Measurements from ENCODE around the gene LAP3.

Gene LAP3

DNA sequence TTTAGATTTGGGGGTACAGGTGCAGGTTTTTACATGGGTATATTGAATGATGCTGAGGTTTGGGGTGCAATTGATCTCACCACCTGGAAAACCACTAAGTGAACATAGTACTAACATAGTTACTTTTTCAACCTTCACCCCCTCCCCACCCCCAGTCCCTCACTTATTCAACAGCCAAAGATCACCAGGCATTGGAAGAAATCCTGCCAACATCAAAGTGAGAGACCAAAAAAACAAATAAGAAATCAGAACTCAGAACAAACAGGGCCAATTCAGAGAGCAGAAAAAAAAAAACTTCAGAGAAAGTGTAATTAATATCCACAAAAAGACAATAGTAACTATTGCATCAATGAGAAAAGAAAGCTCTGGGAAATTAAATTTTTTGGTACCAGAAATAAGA lies 20.5 kb upstream of the LAP3 start:
- TF ChIP-seq GATA3 (IDR thresholded peaks at IDR 0.05; ENCODE audit: low read depth, low read length), result no peak
- TF ChIP-seq GATA2 (IDR thresholded peaks at IDR 0.05; ENCODE audit: low read depth, low read length), result no peak

DNA sequence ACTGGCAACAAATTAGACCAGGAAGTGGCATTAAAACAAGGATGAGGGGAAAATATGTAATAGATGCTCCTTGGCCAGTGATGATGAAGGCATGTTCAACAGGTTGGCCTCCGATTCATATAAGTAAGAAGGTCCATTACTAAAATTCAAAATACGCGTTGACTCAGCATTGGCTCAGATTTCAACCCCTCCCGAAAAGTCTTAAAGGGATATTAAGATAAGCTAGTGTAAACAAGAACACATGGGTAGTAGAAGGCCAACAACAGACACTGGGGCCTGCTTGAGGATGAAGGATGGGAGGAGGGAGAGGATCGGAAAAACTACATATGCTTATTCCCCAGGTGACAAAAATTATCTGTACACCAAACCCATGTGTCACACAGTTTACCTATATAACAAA lies 19.1 kb upstream of the LAP3 start:
- no peak for TF ChIP-seq GATA3 (IDR thresholded peaks at IDR 0.05; ENCODE audit: low read depth, low read length)
- no peak for TF ChIP-seq GATA2 (IDR thresholded peaks at IDR 0.05; ENCODE audit: low read depth, low read length)

DNA sequence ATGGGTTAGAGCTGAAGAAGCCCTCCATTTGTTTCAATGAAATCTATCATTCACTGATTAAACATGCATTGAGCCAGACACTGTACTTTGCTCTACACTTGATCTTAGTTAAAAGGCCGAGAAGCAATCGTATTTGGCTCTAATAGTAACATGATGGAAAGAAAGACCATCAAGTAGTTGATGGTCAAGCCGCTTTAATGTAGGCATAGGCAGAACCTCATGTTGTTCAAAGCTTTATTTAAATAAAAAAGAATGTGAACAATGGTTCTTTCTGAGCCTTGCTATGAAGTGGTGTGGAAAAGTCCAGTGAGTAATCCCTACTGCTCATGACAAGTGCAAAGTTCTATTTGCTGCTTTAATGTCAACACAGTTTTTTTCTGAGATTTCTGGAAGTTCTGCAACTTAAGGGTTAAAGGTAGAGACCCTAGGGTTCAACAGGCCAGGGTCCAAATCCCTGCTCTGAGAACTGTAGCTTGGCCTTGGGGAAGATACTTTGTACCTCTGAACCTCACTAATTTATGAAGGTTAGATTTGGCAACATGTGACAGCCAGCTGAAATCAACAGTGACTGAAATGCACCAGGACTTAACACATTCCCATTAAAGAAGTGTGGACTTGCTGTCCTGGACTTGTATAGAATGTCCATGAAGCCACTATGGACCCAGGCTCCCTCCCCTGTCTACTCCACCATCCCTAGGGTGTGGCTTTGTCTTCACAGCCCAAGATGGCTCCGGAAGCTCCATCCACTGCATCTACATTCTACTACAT lies 17.9 kb upstream of the LAP3 start:
- TF ChIP-seq GATA2 (IDR thresholded peaks at IDR 0.05; ENCODE audit: low read depth, low read length), result no peak
- no peak for TF ChIP-seq GATA3 (IDR thresholded peaks at IDR 0.05; ENCODE audit: low read depth, low read length)

DNA sequence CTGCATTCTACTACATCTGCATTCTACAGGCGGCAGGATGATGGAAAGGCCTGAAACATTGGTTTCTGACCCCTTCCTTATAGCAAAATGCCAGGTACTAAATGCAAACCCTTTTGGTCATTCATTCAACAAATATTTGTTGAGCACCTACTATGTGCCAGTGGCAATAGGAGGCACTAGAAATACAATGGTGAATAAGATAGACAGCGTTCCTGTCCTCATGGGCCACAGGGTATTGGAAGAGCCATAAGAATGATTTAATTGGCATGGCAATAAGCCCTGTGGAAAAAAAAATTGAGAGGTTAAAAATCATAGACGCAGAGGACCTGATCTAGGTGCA lies 17.3 kb upstream of the LAP3 start:
- no peak for TF ChIP-seq GATA3 (IDR thresholded peaks at IDR 0.05; ENCODE audit: low read depth, low read length)
- TF ChIP-seq GATA2 (IDR thresholded peaks at IDR 0.05; ENCODE audit: low read depth, low read length), result no peak

DNA sequence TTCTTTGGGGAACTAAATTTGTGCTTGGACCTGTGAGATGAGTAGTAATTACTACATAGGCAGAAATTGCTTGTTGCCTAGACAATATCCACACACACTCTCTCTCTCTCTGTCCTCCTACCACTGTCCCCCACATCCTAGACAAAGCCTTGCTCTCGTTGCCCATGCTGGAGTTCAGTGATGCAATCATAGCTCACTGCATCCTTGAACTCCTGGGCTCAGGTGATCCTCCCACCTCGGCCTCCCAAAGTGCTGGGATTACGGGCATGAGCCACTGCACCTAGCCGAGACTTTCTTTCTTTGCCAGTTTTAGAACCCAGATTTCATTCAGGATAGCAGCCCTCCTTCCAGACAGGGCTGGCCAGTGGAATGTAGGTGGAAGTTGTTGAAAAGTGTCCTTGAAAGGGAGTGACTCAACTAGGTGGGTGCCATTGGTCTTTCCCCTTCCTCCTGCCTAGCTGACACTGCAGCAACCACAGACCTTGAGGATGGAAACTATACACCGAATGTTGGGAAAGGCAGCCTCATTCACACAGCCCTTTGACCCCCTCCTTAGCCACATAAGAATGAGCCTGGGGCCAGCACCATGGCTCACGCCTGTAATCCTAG lies 16.8 kb upstream of the LAP3 start:
- no peak for TF ChIP-seq GATA3 (IDR thresholded peaks at IDR 0.05; ENCODE audit: low read depth, low read length)
- no peak for TF ChIP-seq GATA2 (IDR thresholded peaks at IDR 0.05; ENCODE audit: low read depth, low read length)

DNA sequence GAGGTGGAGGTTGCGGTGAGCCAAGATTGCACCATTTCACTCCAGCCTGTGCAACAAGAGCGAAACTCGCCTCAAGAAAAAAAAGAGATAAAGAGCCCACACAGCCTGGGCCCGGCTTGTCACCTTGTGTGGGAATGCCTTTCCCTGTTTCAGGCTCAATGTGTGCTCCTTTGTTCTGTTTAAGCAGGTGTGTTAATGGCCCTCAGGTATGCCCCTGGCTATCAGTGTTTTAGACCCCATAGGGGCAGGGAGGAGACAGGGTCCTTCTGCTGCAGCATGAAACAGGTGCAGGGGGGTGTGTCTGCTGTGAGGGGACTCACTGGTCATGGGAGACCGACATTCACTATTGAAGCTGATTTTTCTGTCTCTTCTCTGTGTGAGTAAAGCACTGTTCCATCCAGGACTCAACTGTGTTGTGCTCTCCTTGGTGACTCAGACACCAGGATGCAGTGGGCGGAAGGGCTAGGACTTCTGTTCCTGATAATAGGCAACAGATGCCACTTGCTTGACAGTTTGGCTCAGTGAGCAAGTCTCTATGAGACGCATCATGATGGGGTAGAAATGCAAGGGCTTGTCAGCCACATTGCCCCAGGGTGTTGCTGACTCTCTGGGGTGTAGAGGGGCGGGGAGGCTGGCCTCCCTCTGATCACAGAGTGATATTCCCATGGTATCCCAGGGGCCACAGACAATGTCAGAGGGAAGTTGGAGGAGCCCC lies 15.6 kb upstream of the LAP3 start:
- TF ChIP-seq GATA3 (IDR thresholded peaks at IDR 0.05; ENCODE audit: low read depth, low read length), result no peak
- no peak for TF ChIP-seq GATA2 (IDR thresholded peaks at IDR 0.05; ENCODE audit: low read depth, low read length)

DNA sequence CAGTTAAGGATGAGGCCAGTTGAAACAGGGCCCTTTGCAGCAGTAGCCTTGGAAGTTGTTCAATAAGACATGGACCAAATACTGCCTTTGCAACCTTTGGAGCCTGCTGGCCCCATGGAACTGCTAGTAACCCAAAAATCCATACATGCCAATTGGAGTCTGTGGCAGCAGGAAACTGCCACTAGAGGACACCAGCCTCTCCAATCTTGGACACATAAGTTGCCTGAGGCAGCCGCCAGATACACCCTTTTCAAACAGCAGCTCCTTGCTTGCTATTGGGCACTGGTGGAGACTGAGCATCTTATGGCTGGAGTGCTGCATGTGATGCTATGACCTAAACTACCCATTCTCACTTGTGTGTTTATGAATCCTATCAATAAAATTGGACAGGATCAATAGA lies 14.8 kb upstream of the LAP3 start:
- no peak for TF ChIP-seq GATA3 (IDR thresholded peaks at IDR 0.05; ENCODE audit: low read depth, low read length)
- TF ChIP-seq GATA2 (IDR thresholded peaks at IDR 0.05; ENCODE audit: low read depth, low read length), result no peak

DNA sequence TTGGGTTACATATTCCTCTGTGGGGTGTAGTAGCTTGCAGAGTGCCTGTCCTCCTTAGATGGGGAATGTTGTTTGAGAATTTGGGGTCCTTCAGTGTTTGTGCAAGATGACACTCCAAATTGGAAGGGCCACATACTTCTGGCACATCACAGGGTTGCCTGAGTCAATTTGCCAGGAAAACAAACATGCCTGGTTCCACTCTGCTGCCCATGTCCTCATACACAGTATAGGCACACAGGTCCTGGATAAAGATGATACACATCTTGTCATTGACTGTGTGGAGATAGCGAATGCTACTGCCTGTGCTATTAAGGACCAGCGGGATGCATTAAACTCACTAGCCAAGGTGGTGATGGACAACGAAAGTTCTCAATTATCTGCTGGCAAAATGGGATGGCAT lies 11.2 kb upstream of the LAP3 start:
- TF ChIP-seq GATA3 (IDR thresholded peaks at IDR 0.05; ENCODE audit: low read depth, low read length) (no peak), GATA2 (IDR thresholded peaks at IDR 0.05; ENCODE audit: low read depth, low read length) (no peak)

DNA sequence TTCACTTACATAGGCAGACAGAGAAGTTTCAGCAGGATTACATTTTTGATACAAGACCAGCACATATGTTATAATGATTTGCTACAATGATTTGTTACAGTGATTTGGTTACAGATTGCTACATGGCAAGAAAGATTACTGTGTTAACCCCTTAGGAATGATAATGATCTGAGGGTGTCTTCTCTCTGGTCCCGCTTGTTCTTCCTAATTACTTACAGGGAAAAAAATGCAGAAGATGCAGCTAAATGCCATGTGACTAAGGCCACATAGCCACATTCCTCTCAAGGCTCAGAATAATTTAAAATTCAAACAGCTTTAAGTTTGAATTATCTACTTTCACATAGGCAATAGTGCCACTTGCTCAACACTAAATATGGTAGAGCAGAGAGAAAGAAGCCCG lies 9.7 kb upstream of the LAP3 start:
- no peak for TF ChIP-seq GATA3 (IDR thresholded peaks at IDR 0.05; ENCODE audit: low read depth, low read length)
- TF ChIP-seq GATA2 (IDR thresholded peaks at IDR 0.05; ENCODE audit: low read depth, low read length), result no peak

DNA sequence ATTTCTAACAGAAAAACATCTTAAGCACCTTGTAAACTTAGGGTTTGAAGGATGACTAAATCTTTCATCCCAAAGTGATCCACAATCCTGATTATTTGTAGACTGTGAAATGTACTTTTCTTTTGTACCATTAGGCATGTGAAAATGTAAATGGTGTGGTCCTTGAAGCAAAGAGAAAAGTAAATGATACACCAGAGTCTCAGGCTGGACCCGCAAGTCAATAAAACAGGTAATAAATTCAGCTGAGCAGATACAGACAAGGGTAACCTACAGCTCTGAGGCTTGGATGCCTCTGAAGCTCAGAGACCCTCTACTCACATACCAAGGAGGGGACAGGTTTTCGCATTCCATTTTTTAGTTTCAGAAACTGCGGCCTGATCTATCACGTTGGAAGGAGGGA lies 2.8 kb upstream of the LAP3 start:
- TF ChIP-seq GATA2 (IDR thresholded peaks at IDR 0.05; ENCODE audit: low read depth, low read length), result no peak
- TF ChIP-seq GATA3 (IDR thresholded peaks at IDR 0.05; ENCODE audit: low read depth, low read length), result no peak

DNA sequence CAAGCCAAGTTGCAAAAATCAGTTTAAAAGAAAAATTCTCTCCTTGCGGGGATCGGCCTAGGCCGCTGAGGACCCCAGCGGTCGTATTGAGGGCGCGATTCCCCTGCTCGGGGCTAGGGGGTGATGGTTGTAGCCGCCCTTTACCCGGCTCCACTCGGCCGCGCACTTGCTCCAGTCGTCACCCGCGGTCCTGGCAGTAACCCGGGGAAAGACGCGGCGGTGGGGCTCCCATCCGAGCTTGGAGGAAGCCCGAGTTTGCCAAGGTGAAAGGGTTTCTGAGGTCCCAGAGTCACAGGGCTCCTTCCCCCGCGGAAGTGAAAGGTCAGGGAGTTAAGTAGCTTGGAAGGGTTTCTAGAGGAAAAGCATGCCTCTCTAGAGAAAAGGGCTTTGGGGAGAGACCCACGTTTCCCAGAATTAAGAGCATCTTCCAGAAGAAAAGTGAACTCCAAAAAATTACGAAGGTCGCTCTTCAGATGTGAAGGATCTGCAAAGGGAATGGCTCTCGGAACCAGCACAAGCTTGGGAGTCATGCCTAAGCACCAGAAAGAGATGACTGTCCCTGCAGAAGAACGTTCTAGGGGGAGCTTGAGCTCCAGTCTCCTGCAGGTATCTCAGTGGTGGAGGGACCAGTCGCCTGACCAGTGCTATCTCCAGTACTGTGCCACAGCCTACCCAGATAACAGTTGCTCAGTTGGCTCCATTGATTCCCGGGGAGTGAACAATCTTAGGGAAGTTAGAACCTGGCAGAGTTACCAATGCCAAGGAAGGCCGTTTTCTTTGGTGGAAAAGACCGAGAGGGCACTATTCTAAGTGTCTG lies 875 bp downstream of the LAP3 start:
- no peak for TF ChIP-seq GATA3 (IDR thresholded peaks at IDR 0.05; ENCODE audit: low read depth, low read length)
- no peak for TF ChIP-seq GATA2 (IDR thresholded peaks at IDR 0.05; ENCODE audit: low read depth, low read length)

DNA sequence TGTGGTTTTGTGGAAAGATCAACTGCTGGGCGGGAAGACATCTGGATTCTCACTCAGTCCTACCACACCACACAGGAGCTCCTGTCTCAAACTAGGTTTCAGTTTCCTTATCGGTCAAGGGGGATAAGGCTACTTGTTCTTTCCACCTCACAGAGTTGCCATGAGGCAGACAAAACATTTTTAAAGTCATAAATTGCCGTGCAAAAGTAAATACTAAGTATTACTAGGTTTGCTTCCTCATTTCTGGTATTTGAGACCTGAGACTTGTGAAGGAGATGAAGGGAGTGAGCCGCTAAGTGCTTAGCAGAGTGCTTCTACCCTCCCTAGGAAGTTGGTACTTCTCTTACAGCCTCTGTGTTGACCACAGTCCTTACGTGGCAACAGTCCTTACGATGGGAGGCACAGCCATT lies 1.5 kb downstream of the LAP3 start:
- TF ChIP-seq GATA2 (IDR thresholded peaks at IDR 0.05; ENCODE audit: low read depth, low read length) (no peak), GATA3 (IDR thresholded peaks at IDR 0.05; ENCODE audit: low read depth, low read length) (no peak)

DNA sequence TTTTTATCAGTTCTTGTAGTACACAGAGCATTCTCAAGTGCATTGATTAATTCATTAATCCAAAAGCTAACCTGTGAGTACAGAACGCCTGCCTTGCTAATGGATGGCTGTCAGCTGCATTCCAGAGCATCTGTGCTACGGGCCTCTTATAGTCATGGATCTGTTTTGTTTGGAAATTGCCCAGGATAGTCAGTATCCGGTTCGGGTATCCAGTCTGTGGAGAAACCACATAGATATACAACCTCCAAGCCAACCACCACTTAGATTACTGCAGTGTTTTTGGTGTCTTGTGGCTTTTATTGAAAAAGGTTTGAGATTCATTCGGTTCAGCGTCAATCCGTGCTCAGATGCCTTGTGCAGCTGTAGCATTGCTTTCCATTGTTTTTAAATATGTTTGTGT lies 4.0 kb downstream of the LAP3 start:
- TF ChIP-seq GATA3 (IDR thresholded peaks at IDR 0.05; ENCODE audit: low read depth, low read length), result no peak
- TF ChIP-seq GATA2 (IDR thresholded peaks at IDR 0.05; ENCODE audit: low read depth, low read length), result no peak

DNA sequence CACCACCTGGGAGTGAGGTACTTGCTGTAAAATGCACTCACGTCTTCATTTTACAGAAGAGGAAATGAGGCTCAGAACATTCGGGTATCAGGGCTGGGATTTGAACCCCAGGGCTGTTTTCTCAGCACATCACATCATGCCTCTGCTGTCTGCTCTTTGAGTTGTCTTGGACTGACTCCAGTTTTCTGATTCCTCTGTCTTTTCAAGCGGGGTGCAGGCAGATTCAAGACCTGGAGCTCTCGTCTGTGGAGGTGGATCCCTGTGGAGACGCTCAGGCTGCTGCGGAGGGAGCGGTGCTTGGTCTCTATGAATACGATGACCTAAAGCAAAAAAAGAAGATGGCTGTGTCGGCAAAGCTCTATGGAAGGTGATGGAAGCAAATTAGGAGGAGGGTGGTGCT lies 6.3 kb downstream of the LAP3 start:
- TF ChIP-seq GATA2 (IDR thresholded peaks at IDR 0.05; ENCODE audit: low read depth, low read length), result no peak
- no peak for TF ChIP-seq GATA3 (IDR thresholded peaks at IDR 0.05; ENCODE audit: low read depth, low read length)
